HG02884 (cell line): ENCODE results near the gene CCNY.
A peak's percentile ranks its signal among the peaks of the same experiment; 100 is the strongest.

ENCODE experiments used
- ATAC-seq: cut with Tn5 transposase; IDR thresholded peaks from one replicate; pipeline ENCODE4 v1.9.1; 2021; ENCODE audit warnings: mild to moderate bottlenecking, moderate library complexity; ENCODE audit not compliant: unreplicated experiment

The CCNY gene

GRCh38 chr10:35423505-35424306 is 87.4 kb downstream of the CCNY start:
- no peak for ATAC-seq

- no peak for ATAC-seq
These were observed 88.5 kb downstream of the CCNY start for GRCh38 chr10:35424680-35425285.

- no peak for ATAC-seq
These were observed 89.3 kb downstream of the CCNY start for GRCh38 chr10:35425595-35425994.

- ATAC-seq, result no peak
These were observed 90.3 kb downstream of the CCNY start for GRCh38 chr10:35426657-35427056.

- no peak for ATAC-seq
These were observed 91.2 kb downstream of the CCNY start for GRCh38 chr10:35427543-35427942.

- no peak for ATAC-seq
These were observed 92.2 kb downstream of the CCNY start for GRCh38 chr10:35428521-35428920.

- ATAC-seq, result no peak
These were observed 96.6 kb downstream of the CCNY start for GRCh38 chr10:35432781-35433338.

GRCh38 chr10:35433851-35434426 is 97.6 kb downstream of the CCNY start:
- no peak for ATAC-seq

GRCh38 chr10:35434533-35434932 is 98.2 kb downstream of the CCNY start:
- peak; percentile 62 for ATAC-seq

- no peak for ATAC-seq
These were observed 99.5 kb downstream of the CCNY start for GRCh38 chr10:35435824-35436223.

- no peak for ATAC-seq
These were observed 101.5 kb downstream of the CCNY start for GRCh38 chr10:35437829-35438228.

GRCh38 chr10:35438718-35439571 is 102.6 kb downstream of the CCNY start:
- ATAC-seq, result no peak

GRCh38 chr10:35440016-35440415 is 103.7 kb downstream of the CCNY start:
- no peak for ATAC-seq

GRCh38 chr10:35442028-35442427 is 105.7 kb downstream of the CCNY start:
- ATAC-seq, result no peak

GRCh38 chr10:35442592-35442991 is 106.3 kb downstream of the CCNY start:
- no peak for ATAC-seq

- ATAC-seq, result no peak
These were observed 107.5 kb downstream of the CCNY start for GRCh38 chr10:35443858-35444257.

GRCh38 chr10:35445150-35445884 is 109.0 kb downstream of the CCNY start:
- ATAC-seq, result no peak

GRCh38 chr10:35446439-35446838 is 110.1 kb downstream of the CCNY start:
- ATAC-seq, result no peak

- ATAC-seq, result no peak
These were observed 111.5 kb downstream of the CCNY start for GRCh38 chr10:35447693-35448407.
